HEK293 (cell line): ENCODE measurements around the gene TRIB2.

Experiments
- KLF1 ChIP-seq: fragments of 450-650 bp; formaldehyde crosslinking; IDR thresholded peaks from 2 replicates; pipeline ENCODE4 v1.5.1; 2016; ENCODE audit warnings: missing biosample characterization, missing genetic modification characterization
- MYNN ChIP-seq: fragments of 450-650 bp; formaldehyde crosslinking; IDR thresholded peaks from 2 replicates; pipeline ENCODE4 v1.5.1; 2016; ENCODE audit warnings: missing biosample characterization, missing genetic modification characterization, borderline replicate concordance
- ZBTB17 ChIP-seq: fragments of 450-650 bp; formaldehyde crosslinking; IDR thresholded peaks from 2 replicates; pipeline ENCODE4 v1.5.1; 2016; ENCODE audit warnings: missing biosample characterization, missing genetic modification characterization
- ZFP3 ChIP-seq: fragments of 450-650 bp; formaldehyde crosslinking; IDR thresholded peaks from 2 replicates; pipeline ENCODE4 v1.5.1; 2016; ENCODE audit warnings: low read depth, missing biosample characterization, missing genetic modification characterization
- ZFP69B ChIP-seq: fragments of 450-650 bp; formaldehyde crosslinking; IDR thresholded peaks from 2 replicates; pipeline ENCODE4 v1.5.1; 2016; ENCODE audit warnings: missing biosample characterization, missing genetic modification characterization
- ZNF121 ChIP-seq: fragments of 450-650 bp; formaldehyde crosslinking; IDR thresholded peaks from 2 replicates; pipeline ENCODE4 v1.5.1; 2016; ENCODE audit warnings: missing biosample characterization, missing genetic modification characterization
- ZNF211 ChIP-seq: fragments of 450-650 bp; formaldehyde crosslinking; IDR thresholded peaks from 2 replicates; pipeline ENCODE4 v1.5.1; 2016; ENCODE audit warnings: low read depth, missing biosample characterization, missing genetic modification characterization
- ZNF311 ChIP-seq: fragments of 450-650 bp; formaldehyde crosslinking; IDR thresholded peaks from 2 replicates; pipeline ENCODE4 v1.5.1; 2017; ENCODE audit warnings: missing biosample characterization, missing genetic modification characterization, borderline replicate concordance
- ZNF324 ChIP-seq: fragments of 450-650 bp; formaldehyde crosslinking; IDR thresholded peaks from 2 replicates; pipeline ENCODE4 v1.5.1; 2016; ENCODE audit warnings: missing biosample characterization, missing genetic modification characterization
- ZNF510 ChIP-seq: fragments of 450-650 bp; formaldehyde crosslinking; IDR thresholded peaks from 2 replicates; pipeline ENCODE4 v1.5.1; 2018; ENCODE audit warnings: mild to moderate bottlenecking, missing genetic modification characterization, missing biosample characterization; ENCODE audit not compliant: insufficient replicate concordance
- ZNF549 ChIP-seq: fragments of 450-650 bp; IDR thresholded peaks from 2 replicates; pipeline ENCODE4 v1.5.1; 2018; ENCODE audit warnings: missing biosample characterization, missing genetic modification characterization, mild to moderate bottlenecking, inconsistent platforms, moderate library complexity
- ZNF610 ChIP-seq: fragments of 450-650 bp; formaldehyde crosslinking; IDR thresholded peaks from 2 replicates; pipeline ENCODE4 v1.5.1; 2016; ENCODE audit warnings: missing biosample characterization, missing genetic modification characterization, borderline replicate concordance
- ZNF791 ChIP-seq: fragments of 450-650 bp; formaldehyde crosslinking; IDR thresholded peaks from 2 replicates; pipeline ENCODE4 v1.5.1; 2016; ENCODE audit warnings: missing biosample characterization, missing genetic modification characterization
- ZNF837 ChIP-seq: fragments of 450-650 bp; formaldehyde crosslinking; IDR thresholded peaks from 2 replicates; pipeline ENCODE4 v1.5.1; 2016; ENCODE audit warnings: missing biosample characterization, missing genetic modification characterization
- ZSCAN23 ChIP-seq: fragments of 450-650 bp; formaldehyde crosslinking; IDR thresholded peaks from 2 replicates; pipeline ENCODE4 v1.5.1; 2016; ENCODE audit warnings: missing biosample characterization, missing genetic modification characterization
- TF ChIP-seq, protein P1 (sequence below): fragments of 450-650 bp; IDR thresholded peaks from 2 replicates; pipeline ENCODE4 v1.5.1; 2018; ENCODE audit warnings: missing biosample characterization, mild to moderate bottlenecking, missing genetic modification characterization
- TF ChIP-seq, protein P2 (sequence below): fragments of 450-650 bp; formaldehyde crosslinking; IDR thresholded peaks from 2 replicates; pipeline ENCODE4 v1.5.1; 2016; ENCODE audit warnings: missing biosample characterization, missing genetic modification characterization
- TF ChIP-seq, protein P3 (sequence below): fragments of 450-650 bp; formaldehyde crosslinking; IDR thresholded peaks from 2 replicates; pipeline ENCODE4 v1.5.1; 2017; ENCODE audit warnings: missing biosample characterization, missing genetic modification characterization
- TF ChIP-seq, protein P4 (sequence below): fragments of 450-650 bp; formaldehyde crosslinking; IDR thresholded peaks from 2 replicates; pipeline ENCODE4 v1.5.1; 2016; ENCODE audit warnings: missing biosample characterization, missing genetic modification characterization
- TF ChIP-seq, protein P5 (sequence below): fragments of 450-650 bp; formaldehyde crosslinking; optimal IDR thresholded peaks from 2 replicates; pipeline ENCODE3; 2016; ENCODE audit warnings: missing biosample characterization, mild to moderate bottlenecking, missing genetic modification characterization
- TF ChIP-seq, protein P6 (sequence below): fragments of 450-650 bp; formaldehyde crosslinking; IDR thresholded peaks from 2 replicates; pipeline ENCODE4 v1.5.1; 2016; ENCODE audit warnings: missing biosample characterization, missing genetic modification characterization
- TF ChIP-seq, protein P7 (sequence below): fragments of 450-650 bp; formaldehyde crosslinking; IDR thresholded peaks from 2 replicates; pipeline ENCODE4 v1.5.1; 2017; ENCODE audit warnings: missing biosample characterization, missing genetic modification characterization

Gene TRIB2

DNA sequence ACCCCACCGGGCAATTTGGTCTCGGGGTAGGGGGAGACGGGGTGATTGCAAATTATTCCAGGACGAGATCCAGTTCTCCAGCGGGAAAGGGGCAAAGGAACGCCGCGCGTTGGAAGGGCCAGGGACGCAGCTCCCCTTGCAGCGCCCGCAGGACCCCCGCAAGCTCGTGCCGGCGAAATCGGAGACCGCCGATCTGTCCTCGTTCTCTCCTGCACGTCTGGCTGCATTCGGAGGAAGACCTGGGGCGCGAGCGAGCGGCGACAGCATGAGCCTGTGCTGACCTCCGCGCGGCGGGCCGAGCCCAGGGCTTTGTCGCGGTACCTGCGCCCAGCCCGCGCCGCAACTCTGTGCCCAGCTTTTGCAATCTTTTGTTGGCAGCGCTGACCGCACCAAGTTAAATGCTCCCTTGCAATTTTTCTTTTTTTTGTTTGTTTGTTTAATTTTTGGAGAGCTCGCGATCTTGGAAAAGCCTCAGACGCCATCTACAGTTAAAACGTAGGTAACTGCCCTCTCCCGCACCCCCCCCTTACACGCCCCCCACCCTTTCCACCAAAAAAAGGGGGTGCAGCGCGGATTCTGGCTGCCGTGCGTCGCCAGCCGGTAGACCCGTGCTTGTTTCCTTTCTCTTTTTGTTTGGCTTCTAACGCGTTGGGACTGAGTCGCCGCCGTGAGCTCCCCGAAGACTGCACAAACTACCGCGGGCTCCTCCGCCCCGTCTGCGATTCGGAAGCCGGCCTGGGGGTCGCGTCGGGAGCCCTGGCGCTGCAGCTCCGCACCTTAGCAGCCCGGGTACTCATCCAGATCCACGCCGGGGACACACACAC, 667 bp downstream of the TRIB2 start (continued):
- TF ChIP-seq ZFP3 (tag by site-specific recombination) (no peak), ZNF791 (tag by site-specific recombination) (no peak), ZBTB17 (tag by site-specific recombination) (peak; percentile 85), ZNF510 (tag by site-specific recombination) (no peak), MYNN (no peak), ZNF121 (tag by site-specific recombination) (no peak), ZSCAN23 (tag by site-specific recombination) (no peak), ZNF549 (no peak), ZNF610 (tag by site-specific recombination) (no peak), ZFP69B (tag by site-specific recombination) (no peak), ZNF837 (tag by site-specific recombination) (no peak), ZNF311 (tag by site-specific recombination) (no peak), ZNF324 (tag by site-specific recombination) (no peak), KLF1 (tag by site-specific recombination) (no peak), ZNF211 (tag by site-specific recombination) (no peak)
- TF ChIP-seq, protein P1, sequence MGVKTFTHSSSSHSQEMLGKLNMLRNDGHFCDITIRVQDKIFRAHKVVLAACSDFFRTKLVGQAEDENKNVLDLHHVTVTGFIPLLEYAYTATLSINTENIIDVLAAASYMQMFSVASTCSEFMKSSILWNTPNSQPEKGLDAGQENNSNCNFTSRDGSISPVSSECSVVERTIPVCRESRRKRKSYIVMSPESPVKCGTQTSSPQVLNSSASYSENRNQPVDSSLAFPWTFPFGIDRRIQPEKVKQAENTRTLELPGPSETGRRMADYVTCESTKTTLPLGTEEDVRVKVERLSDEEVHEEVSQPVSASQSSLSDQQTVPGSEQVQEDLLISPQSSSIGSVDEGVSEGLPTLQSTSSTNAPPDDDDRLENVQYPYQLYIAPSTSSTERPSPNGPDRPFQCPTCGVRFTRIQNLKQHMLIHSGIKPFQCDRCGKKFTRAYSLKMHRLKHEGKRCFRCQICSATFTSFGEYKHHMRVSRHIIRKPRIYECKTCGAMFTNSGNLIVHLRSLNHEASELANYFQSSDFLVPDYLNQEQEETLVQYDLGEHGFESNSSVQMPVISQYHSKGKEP (tag by site-specific recombination): peak; percentile 70
- TF ChIP-seq, protein P2, sequence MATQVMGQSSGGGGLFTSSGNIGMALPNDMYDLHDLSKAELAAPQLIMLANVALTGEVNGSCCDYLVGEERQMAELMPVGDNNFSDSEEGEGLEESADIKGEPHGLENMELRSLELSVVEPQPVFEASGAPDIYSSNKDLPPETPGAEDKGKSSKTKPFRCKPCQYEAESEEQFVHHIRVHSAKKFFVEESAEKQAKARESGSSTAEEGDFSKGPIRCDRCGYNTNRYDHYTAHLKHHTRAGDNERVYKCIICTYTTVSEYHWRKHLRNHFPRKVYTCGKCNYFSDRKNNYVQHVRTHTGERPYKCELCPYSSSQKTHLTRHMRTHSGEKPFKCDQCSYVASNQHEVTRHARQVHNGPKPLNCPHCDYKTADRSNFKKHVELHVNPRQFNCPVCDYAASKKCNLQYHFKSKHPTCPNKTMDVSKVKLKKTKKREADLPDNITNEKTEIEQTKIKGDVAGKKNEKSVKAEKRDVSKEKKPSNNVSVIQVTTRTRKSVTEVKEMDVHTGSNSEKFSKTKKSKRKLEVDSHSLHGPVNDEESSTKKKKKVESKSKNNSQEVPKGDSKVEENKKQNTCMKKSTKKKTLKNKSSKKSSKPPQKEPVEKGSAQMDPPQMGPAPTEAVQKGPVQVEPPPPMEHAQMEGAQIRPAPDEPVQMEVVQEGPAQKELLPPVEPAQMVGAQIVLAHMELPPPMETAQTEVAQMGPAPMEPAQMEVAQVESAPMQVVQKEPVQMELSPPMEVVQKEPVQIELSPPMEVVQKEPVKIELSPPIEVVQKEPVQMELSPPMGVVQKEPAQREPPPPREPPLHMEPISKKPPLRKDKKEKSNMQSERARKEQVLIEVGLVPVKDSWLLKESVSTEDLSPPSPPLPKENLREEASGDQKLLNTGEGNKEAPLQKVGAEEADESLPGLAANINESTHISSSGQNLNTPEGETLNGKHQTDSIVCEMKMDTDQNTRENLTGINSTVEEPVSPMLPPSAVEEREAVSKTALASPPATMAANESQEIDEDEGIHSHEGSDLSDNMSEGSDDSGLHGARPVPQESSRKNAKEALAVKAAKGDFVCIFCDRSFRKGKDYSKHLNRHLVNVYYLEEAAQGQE (tag by site-specific recombination): no peak
- TF ChIP-seq, protein P3, sequence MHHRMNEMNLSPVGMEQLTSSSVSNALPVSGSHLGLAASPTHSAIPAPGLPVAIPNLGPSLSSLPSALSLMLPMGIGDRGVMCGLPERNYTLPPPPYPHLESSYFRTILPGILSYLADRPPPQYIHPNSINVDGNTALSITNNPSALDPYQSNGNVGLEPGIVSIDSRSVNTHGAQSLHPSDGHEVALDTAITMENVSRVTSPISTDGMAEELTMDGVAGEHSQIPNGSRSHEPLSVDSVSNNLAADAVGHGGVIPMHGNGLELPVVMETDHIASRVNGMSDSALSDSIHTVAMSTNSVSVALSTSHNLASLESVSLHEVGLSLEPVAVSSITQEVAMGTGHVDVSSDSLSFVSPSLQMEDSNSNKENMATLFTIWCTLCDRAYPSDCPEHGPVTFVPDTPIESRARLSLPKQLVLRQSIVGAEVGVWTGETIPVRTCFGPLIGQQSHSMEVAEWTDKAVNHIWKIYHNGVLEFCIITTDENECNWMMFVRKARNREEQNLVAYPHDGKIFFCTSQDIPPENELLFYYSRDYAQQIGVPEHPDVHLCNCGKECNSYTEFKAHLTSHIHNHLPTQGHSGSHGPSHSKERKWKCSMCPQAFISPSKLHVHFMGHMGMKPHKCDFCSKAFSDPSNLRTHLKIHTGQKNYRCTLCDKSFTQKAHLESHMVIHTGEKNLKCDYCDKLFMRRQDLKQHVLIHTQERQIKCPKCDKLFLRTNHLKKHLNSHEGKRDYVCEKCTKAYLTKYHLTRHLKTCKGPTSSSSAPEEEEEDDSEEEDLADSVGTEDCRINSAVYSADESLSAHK (tag by site-specific recombination): no peak
- TF ChIP-seq, protein P4, sequence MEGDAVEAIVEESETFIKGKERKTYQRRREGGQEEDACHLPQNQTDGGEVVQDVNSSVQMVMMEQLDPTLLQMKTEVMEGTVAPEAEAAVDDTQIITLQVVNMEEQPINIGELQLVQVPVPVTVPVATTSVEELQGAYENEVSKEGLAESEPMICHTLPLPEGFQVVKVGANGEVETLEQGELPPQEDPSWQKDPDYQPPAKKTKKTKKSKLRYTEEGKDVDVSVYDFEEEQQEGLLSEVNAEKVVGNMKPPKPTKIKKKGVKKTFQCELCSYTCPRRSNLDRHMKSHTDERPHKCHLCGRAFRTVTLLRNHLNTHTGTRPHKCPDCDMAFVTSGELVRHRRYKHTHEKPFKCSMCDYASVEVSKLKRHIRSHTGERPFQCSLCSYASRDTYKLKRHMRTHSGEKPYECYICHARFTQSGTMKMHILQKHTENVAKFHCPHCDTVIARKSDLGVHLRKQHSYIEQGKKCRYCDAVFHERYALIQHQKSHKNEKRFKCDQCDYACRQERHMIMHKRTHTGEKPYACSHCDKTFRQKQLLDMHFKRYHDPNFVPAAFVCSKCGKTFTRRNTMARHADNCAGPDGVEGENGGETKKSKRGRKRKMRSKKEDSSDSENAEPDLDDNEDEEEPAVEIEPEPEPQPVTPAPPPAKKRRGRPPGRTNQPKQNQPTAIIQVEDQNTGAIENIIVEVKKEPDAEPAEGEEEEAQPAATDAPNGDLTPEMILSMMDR (tag by site-specific recombination): peak; percentile 42; the same call in 1 of the 2 replicates
- TF ChIP-seq, protein P5, sequence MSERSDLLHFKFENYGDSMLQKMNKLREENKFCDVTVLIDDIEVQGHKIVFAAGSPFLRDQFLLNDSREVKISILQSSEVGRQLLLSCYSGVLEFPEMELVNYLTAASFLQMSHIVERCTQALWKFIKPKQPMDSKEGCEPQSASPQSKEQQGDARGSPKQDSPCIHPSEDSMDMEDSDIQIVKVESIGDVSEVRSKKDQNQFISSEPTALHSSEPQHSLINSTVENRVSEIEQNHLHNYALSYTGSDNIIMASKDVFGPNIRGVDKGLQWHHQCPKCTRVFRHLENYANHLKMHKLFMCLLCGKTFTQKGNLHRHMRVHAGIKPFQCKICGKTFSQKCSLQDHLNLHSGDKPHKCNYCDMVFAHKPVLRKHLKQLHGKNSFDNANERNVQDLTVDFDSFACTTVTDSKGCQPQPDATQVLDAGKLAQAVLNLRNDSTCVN (tag by site-specific recombination): peak; percentile 81
- TF ChIP-seq, protein P6, sequence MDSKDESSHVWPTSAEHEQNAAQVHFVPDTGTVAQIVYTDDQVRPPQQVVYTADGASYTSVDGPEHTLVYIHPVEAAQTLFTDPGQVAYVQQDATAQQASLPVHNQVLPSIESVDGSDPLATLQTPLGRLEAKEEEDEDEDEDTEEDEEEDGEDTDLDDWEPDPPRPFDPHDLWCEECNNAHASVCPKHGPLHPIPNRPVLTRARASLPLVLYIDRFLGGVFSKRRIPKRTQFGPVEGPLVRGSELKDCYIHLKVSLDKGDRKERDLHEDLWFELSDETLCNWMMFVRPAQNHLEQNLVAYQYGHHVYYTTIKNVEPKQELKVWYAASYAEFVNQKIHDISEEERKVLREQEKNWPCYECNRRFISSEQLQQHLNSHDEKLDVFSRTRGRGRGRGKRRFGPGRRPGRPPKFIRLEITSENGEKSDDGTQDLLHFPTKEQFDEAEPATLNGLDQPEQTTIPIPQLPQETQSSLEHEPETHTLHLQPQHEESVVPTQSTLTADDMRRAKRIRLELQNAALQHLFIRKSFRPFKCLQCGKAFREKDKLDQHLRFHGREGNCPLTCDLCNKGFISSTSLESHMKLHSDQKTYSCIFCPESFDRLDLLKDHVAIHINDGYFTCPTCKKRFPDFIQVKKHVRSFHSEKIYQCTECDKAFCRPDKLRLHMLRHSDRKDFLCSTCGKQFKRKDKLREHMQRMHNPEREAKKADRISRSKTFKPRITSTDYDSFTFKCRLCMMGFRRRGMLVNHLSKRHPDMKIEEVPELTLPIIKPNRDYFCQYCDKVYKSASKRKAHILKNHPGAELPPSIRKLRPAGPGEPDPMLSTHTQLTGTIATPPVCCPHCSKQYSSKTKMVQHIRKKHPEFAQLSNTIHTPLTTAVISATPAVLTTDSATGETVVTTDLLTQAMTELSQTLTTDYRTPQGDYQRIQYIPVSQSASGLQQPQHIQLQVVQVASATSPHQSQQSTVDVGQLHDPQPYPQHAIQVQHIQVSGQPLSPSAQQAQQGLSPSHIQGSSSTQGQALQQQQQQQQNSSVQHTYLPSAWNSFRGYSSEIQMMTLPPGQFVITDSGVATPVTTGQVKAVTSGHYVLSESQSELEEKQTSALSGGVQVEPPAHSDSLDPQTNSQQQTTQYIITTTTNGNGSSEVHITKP (tag by site-specific recombination): no peak
- TF ChIP-seq, protein P7, sequence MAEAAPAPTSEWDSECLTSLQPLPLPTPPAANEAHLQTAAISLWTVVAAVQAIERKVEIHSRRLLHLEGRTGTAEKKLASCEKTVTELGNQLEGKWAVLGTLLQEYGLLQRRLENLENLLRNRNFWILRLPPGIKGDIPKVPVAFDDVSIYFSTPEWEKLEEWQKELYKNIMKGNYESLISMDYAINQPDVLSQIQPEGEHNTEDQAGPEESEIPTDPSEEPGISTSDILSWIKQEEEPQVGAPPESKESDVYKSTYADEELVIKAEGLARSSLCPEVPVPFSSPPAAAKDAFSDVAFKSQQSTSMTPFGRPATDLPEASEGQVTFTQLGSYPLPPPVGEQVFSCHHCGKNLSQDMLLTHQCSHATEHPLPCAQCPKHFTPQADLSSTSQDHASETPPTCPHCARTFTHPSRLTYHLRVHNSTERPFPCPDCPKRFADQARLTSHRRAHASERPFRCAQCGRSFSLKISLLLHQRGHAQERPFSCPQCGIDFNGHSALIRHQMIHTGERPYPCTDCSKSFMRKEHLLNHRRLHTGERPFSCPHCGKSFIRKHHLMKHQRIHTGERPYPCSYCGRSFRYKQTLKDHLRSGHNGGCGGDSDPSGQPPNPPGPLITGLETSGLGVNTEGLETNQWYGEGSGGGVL (tag by site-specific recombination): peak; percentile 43; the same call in 1 of the 2 replicates
